A549 (cell line): ENCODE results near the gene PTGFR. TPM values are rescaled to one million over a fixed set of nuclear protein-coding genes. Genes with fewer than 3 reads are reported as not detected.

ENCODE experiments used
- ATAC-seq, 2 experiments: fragments of 200-7000 bp in 1 of 2; fragments of >200 bp in 1 of 2; cut with Nextera tagmentation in 1 of 2; cut with Tn5 transposase in 1 of 2; 3 replicates each; pipeline versions ENCODE4 v1.8.0 to v1.9.1; 2018 to 2020; ENCODE audit warnings: mild to moderate bottlenecking in 1 of 2, moderate library complexity in 1 of 2
- CTCF ChIA-PET: fragments of 300-600 bp; sonication (Branson Sonifier 250); formaldehyde crosslinking; extraction: SDS; loops from one replicate; lab custom pipeline; 2021; ENCODE audit warnings: antibody characterized with exemption, inconsistent platforms; lab: Yijun Ruan, JAX
- POLR2A ChIA-PET: fragments of 350-600 bp; formaldehyde crosslinking; extraction: SDS; loops from one replicate; lab custom pipeline; 2021; ENCODE audit warnings: antibody characterized with exemption, inconsistent platforms; lab: Yijun Ruan, JAX
- DNase-seq, 2 experiments: peaks; one replicate each; pipeline versions ENCODE4 v3.0.0 to v3.0.0-alpha.2; 2011 to 2016; ENCODE audit warnings: low read depth in 1 of 2, low spot score in 1 of 2
- FAIRE-seq: peaks from 2 replicates; lab custom pipeline; 2011; peaks lifted over from hg19 to GRCh38; lab: Jason Lieb, UNC
- H3K27ac ChIP-seq, 2 experiments: fragments of >200 bp; sonication (Bioruptor Twin); formaldehyde crosslinking; 3 replicates each; pipeline ENCODE4 v1.5.1; 2016 to 2017
- H3K4me1 ChIP-seq: fragments of >200 bp; sonication (Bioruptor Twin); formaldehyde crosslinking; 3 replicates; pipeline ENCODE4 v1.6.1; 2016
- H3K4me2 ChIP-seq: fragments of >200 bp; sonication (Bioruptor Twin); formaldehyde crosslinking; 3 replicates; pipeline ENCODE4 v1.6.1; 2016
- H3K4me3 ChIP-seq: fragments of >200 bp; sonication (Bioruptor Twin); formaldehyde crosslinking; 3 replicates; pipeline ENCODE4 v1.5.1; 2016
- H3K9me3 ChIP-seq: fragments of >200 bp; sonication (Bioruptor Twin); formaldehyde crosslinking; 3 replicates; pipeline ENCODE4 v1.6.1; 2016
- ATOH8 ChIP-seq: fragments of 250-450 bp; sonication (Bioruptor Pico); IDR thresholded peaks from 2 replicates; pipeline ENCODE4 v1.5.0; 2020; ENCODE audit warnings: low read depth, mild to moderate bottlenecking, moderate library complexity
- BHLHE40 ChIP-seq: IDR thresholded peaks from 2 replicates; pipeline ENCODE4 v1.6.1; 2012; ENCODE audit warnings: low read depth, low read length, inconsistent platforms
- CBX2 ChIP-seq: fragments of 200-600 bp; sonication (generic); IDR thresholded peaks from 2 replicates; pipeline ENCODE4 v1.6.1; 2016; ENCODE audit warnings: low read depth, mild to moderate bottlenecking, borderline replicate concordance
- CBX8 ChIP-seq: fragments of 200-600 bp; sonication (generic); IDR thresholded peaks from 2 replicates; pipeline ENCODE4 v1.6.1; 2016
- CHD2 ChIP-seq: fragments of 150-350 bp; IDR thresholded peaks from 2 replicates; pipeline ENCODE4 v1.6.1; 2014; ENCODE audit warnings: low read length; ENCODE audit not compliant: partially characterized antibody
- FOSL2 ChIP-seq, 2 experiments: fragments of 450-650 bp in 1 of 2; fragments of >200 bp in 1 of 2; sonication (Bioruptor Twin) in 1 of 2; formaldehyde crosslinking; IDR thresholded peaks; 2 replicates each; pipeline versions ENCODE4 v1.5.0 to v1.6.1; 2016 to 2020; ENCODE audit warnings: mild to moderate bottlenecking in 1 of 2, moderate library complexity in 1 of 2
- FOXS1 ChIP-seq: fragments of 250-450 bp; sonication (Bioruptor Pico); IDR thresholded peaks from 2 replicates; pipeline ENCODE4 v1.5.0; 2020; ENCODE audit warnings: mild to moderate bottlenecking, moderate library complexity
- GATA3 ChIP-seq: IDR thresholded peaks from 2 replicates; pipeline ENCODE4 v1.6.1; 2012; ENCODE audit warnings: borderline replicate concordance
- HES2 ChIP-seq: fragments of >200 bp; sonication (Bioruptor Twin); formaldehyde crosslinking; IDR thresholded peaks from 2 replicates; pipeline ENCODE4 v1.6.1; 2016
- HOXA7 ChIP-seq: fragments of 250-450 bp; sonication (Bioruptor Pico); IDR thresholded peaks from 2 replicates; pipeline ENCODE4 v1.5.0; 2020; ENCODE audit warnings: mild to moderate bottlenecking, moderate library complexity
- HOXB13 ChIP-seq: fragments of 250-450 bp; sonication (Bioruptor Pico); IDR thresholded peaks from 2 replicates; pipeline ENCODE4 v1.5.0; 2020; ENCODE audit warnings: low read depth, mild to moderate bottlenecking, moderate library complexity
- HOXB5 ChIP-seq: fragments of 250-450 bp; sonication (Bioruptor Pico); IDR thresholded peaks from 2 replicates; pipeline ENCODE4 v1.5.0; 2020; ENCODE audit warnings: mild to moderate bottlenecking, moderate library complexity
- JUNB ChIP-seq: fragments of >200 bp; sonication (Bioruptor Twin); formaldehyde crosslinking; IDR thresholded peaks from 2 replicates; pipeline ENCODE4 v1.6.1; 2016
- KDM1A ChIP-seq: fragments of 200-600 bp; sonication (generic); IDR thresholded peaks from 2 replicates; pipeline ENCODE4 v1.6.1; 2016; ENCODE audit warnings: low read depth, mild to moderate bottlenecking
- KDM5A ChIP-seq: fragments of 200-600 bp; sonication (generic); IDR thresholded peaks from 2 replicates; pipeline ENCODE4 v1.6.1; 2016; ENCODE audit warnings: antibody characterized with exemption, mild to moderate bottlenecking
- NR3C1 ChIP-seq: fragments of >200 bp; sonication (Bioruptor Twin); formaldehyde crosslinking; IDR thresholded peaks from 3 replicates; pipeline ENCODE4 v1.6.1; 2017
- RAD21 ChIP-seq, 2 experiments: fragments of >200 bp in 1 of 2; sonication (Bioruptor Twin) in 1 of 2; formaldehyde crosslinking in 1 of 2; IDR thresholded peaks in 1 of 2; conservative IDR thresholded peaks in 1 of 2; 2 replicates in 1 of 2; 3 replicates in 1 of 2; pipeline ENCODE4 v1.6.1; 2012 to 2018; ENCODE audit warnings: inconsistent platforms in 1 of 2
- REST ChIP-seq: fragments of 200-600 bp; sonication (generic); IDR thresholded peaks from 2 replicates; pipeline ENCODE4 v1.6.1; 2016; ENCODE audit warnings: antibody characterized with exemption, mild to moderate bottlenecking, moderate library complexity
- RNF2 ChIP-seq: fragments of 200-600 bp; sonication (generic); IDR thresholded peaks from 2 replicates; pipeline ENCODE4 v1.6.1; 2016; ENCODE audit warnings: low read depth, mild to moderate bottlenecking, antibody characterized with exemption, moderate library complexity, borderline replicate concordance
- WGBS: methylation state at CpG from one replicate; pipeline ENCODE4 v1.1.6; 2017; ENCODE audit errors: missing lambda C conversion rate; 5-methylcytosine and 5-hydroxymethylcytosine counted together
- polyA plus RNA-seq, 4 experiments: library from polyadenylated mRNA; depleted of rRNA in 3 of 4; stranded (reverse); fragments of >200 nt; fragmentation: RNase III in 1 of 4; extraction: RNeasy Plus Mini Kit Qiagen cat#74134 plus additional on column Dnase treatment in 1 of 4; gene quantifications; 2 replicates in 3 of 4; 3 replicates in 1 of 4; pipeline ENCODE4 v1.2.3, GENCODE V29; 2011 to 2017
- TF ChIP-seq, protein P1 (sequence below): fragments of 150-350 bp; IDR thresholded peaks from 2 replicates; pipeline ENCODE4 v1.6.1; 2014; ENCODE audit warnings: low read depth, mild to moderate bottlenecking, low read length

Gene PTGFR
- polyA plus RNA-seq, 2 of the 4 experiments (the other 2 are of a cell fraction) = not detected

DNA sequence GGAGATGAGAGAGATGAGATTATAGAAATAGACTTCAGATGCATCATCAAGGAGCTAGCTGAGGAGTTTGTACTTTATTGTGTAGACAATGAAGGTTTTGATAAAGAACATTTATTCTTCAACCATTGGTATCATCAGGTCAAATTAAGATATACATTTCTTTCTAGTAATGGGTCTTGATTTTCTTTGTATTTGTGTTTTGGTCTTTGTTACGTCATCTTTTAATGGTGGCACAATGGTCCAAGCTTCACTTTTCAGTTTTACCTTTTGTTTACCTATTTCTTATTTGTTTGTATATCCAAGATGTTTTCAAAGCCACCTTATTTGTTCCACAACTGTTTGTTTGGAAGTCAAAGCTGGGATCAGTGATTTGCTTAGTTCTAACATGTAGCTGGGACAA lies 44.5 kb downstream of the PTGFR start:
- ChIA-PET CTCF (no interaction called here), POLR2A (no interaction called here)
- DNase-seq = no peak
- Histone ChIP-seq H3K4me1 (no peaks in the 10 kb centered on the region), H3K4me3 (no peak overlapping the region), H3K4me2 (no peak overlapping the region), H3K9me3 (no peaks in the 10 kb centered on the region), H3K27ac (no peak overlapping the region)
- 0% methylated on average over 1 of the region's 1 CpG for WGBS
- FAIRE-seq = no peak
- TF ChIP-seq CHD2 = no peak
- TF ChIP-seq KDM5A = no peak
- no peak for TF ChIP-seq HOXB13 (CRISPR knock-in tag)
- TF ChIP-seq RAD21 (conservative IDR thresholded peaks at IDR 0.05 in 1 of 2, IDR thresholded peaks at IDR 0.05 in 1 of 2) = no peak
- TF ChIP-seq HOXB5 (CRISPR knock-in tag) = no peak
- ATAC-seq = no peak

DNA sequence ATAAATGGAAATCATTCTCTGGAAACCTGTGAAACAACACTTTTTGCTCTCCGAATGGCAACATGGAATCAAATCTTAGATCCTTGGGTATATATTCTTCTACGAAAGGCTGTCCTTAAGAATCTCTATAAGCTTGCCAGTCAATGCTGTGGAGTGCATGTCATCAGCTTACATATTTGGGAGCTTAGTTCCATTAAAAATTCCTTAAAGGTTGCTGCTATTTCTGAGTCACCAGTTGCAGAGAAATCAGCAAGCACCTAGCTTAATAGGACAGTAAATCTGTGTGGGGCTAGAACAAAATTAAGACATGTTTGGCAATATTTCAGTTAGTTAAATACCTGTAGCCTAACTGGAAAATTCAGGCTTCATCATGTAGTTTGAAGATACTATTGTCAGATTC lies 45.7 kb downstream of the PTGFR start:
- Histone ChIP-seq H3K4me2 (no peak overlapping the region), H3K27ac (no peak overlapping the region), H3K9me3 (no peaks in the 10 kb centered on the region), H3K4me3 (no peak overlapping the region), H3K4me1 (no peaks in the 10 kb centered on the region)
- CTCF ChIA-PET = no interaction called here
- no peak for ATAC-seq
- WGBS = 2% methylated on average over 2 of the region's 2 CpGs
- DNase-seq = no peak
- TF ChIP-seq CHD2 (no peak), RNF2 (no peak), HES2 (no peak), REST (no peak)
- TF ChIP-seq, protein P1, sequence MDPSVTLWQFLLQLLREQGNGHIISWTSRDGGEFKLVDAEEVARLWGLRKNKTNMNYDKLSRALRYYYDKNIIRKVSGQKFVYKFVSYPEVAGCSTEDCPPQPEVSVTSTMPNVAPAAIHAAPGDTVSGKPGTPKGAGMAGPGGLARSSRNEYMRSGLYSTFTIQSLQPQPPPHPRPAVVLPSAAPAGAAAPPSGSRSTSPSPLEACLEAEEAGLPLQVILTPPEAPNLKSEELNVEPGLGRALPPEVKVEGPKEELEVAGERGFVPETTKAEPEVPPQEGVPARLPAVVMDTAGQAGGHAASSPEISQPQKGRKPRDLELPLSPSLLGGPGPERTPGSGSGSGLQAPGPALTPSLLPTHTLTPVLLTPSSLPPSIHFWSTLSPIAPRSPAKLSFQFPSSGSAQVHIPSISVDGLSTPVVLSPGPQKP = no peak
- no peak for FAIRE-seq
- POLR2A ChIA-PET = no interaction called here

DNA sequence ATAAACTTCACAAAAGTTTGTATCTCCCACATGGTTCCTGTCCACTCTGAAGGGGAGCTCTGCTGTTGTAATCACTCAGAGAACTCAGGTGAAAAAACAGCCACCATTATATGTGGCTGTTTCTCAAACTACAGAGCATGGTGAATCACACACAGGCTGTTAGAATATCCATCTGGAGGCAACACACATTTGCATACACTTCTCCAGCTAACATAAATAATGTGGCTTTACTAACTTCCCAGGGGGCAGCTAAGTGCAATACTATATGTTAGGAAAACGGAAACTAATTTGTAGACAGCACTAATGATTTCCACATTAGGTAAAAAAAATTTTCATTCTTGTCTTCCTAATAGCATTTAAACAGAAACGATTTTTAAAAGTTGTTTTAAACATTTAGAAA lies 49.3 kb downstream of the PTGFR start:
- DNase-seq = no peak
- ChIA-PET POLR2A (no interaction called here), CTCF (no interaction called here)
- Histone ChIP-seq H3K4me2 (no peak overlapping the region), H3K9me3 (no peaks in the 10 kb centered on the region), H3K27ac (no peak overlapping the region), H3K4me3 (no peak overlapping the region), H3K4me1 (no peaks in the 10 kb centered on the region)
- WGBS = 5% methylated on average over 2 of the region's 2 CpGs
- TF ChIP-seq KDM5A (no peak), FOSL2 (IDR thresholded peaks at IDR 0.05) (no peak), FOSL2 (CRISPR knock-in tag; IDR thresholded peaks at IDR 0.05) (no peak), CHD2 (no peak), NR3C1 (no peak), HOXA7 (CRISPR knock-in tag) (no peak), GATA3 (no peak), KDM1A (no peak), CBX2 (no peak), CBX8 (no peak), REST (no peak), FOXS1 (no peak), JUNB (no peak), ATOH8 (CRISPR knock-in tag) (no peak), BHLHE40 (no peak)
- ATAC-seq = no peak
- no peak for FAIRE-seq
